OCI-LY1 (cell line): Measurements from ENCODE around the gene DDX49.

Experiments
- EZH2 ChIP-seq: fragments of 200-600 bp; sonication (generic), shearing (Covaris generic); IDR thresholded peaks from 2 replicates; pipeline ENCODE4 v1.8.0; 2017; ENCODE audit warnings: borderline replicate concordance, mixed run types, mild to moderate bottlenecking, antibody characterized with exemption, low read length, moderate library complexity, mixed read lengths
- TF ChIP-seq, protein P1 (sequence below): fragments of 200-600 bp; sonication (generic), shearing (Covaris generic); IDR thresholded peaks from 2 replicates; pipeline ENCODE4 v1.5.1; 2017; ENCODE audit warnings: mild to moderate bottlenecking, antibody characterized with exemption, low read length, moderate library complexity, mixed read lengths

DNA sequence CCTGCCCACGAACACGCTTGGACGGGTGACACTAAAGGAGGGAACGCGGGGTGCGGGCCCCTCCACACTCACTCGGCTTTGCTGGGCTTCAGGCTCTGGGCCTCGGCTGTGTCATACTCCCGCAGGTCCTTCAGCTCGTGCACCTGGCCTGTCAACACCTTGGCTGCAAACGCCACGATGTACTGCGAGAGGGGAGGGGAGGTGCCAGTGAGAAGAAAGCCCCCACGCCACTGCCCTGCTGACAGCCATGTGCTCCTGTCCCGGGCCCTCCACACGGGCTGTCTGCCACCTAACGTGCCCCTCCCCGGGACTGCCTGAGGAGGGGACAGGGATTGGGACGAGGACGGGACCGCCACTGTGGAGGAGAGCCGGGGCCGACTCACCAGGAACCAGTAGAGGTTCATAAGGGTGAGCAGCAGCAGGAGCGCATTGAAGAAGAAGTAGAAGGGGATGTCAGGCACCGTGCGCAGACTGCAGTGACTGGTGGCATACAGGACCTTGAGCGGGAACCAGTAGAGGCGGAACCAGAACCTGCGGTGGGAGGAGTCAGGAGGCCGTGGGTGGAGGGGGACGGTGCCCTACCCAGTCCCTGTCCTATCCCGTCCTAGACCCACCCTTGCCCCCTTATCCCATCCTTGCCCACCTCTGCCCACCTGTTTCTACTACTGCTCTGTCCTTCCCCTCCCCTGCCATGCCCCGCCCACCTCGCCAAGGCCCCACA is 40.5 kb upstream of the DDX49 start:
- TF ChIP-seq, protein P1, sequence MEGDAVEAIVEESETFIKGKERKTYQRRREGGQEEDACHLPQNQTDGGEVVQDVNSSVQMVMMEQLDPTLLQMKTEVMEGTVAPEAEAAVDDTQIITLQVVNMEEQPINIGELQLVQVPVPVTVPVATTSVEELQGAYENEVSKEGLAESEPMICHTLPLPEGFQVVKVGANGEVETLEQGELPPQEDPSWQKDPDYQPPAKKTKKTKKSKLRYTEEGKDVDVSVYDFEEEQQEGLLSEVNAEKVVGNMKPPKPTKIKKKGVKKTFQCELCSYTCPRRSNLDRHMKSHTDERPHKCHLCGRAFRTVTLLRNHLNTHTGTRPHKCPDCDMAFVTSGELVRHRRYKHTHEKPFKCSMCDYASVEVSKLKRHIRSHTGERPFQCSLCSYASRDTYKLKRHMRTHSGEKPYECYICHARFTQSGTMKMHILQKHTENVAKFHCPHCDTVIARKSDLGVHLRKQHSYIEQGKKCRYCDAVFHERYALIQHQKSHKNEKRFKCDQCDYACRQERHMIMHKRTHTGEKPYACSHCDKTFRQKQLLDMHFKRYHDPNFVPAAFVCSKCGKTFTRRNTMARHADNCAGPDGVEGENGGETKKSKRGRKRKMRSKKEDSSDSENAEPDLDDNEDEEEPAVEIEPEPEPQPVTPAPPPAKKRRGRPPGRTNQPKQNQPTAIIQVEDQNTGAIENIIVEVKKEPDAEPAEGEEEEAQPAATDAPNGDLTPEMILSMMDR: no peak
- no peak for TF ChIP-seq EZH2
